Measurements from ENCODE around the gene TPRKB.
A peak's percentile ranks its signal among the peaks of the same experiment; 100 is the strongest.
"Not testable (repeated sequence)": the region's sequence is repeated elsewhere in the genome, so short reads cannot be mapped to it uniquely, and the experiment has no call there.

The TPRKB gene

DNA sequence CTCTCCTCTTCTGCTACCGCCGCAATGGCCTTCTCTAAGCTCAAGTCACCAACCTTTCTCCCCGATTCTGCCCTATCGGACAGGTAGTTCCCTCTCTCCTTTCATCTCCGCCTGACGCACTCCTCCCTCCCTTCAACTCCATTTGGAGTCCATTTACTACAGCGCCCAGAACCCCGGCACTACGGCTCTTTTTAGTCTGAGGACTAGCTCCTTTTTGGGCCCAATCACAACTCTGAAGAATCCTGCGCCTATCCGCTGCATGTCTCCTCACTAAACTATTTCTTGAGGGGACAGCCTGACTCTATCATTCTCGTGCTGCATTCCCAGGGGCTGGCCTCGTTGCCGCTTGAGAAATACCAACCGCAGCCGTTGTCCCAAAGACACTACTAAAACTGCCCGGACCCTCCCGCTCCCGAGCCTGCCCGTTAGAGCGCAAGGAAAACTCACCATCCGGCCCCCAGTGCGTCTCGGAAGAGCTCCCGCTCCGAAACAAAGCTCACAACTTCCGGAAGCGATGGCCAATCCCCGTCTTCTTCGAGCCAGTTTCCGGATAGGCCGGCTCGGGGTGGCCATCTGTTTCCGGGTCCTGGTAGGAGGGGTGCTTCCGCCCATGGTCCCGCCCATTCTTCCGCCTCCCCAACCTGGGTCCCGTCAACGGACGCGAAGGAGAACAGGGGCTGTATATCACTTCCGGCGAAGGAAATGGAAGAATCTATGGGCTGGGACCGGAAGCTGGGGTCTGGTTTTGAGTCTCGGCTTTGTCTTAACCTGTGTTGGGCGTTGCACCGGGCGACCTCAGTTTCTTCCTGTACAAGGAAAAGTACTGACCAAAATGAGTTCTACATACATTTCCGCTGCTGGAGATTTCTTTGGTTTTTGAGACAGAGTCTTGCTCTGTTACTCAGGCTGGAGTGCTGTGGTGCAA is at the start of gene TPRKB:
TPRKB (minus strand) TSS at position 491 of the 925 bp plus-strand sequence. CDS start 2,776 bp downstream, outside the sequence.
- peak; percentile 93 for DNase-seq (ENCODE audit: low spot score)
- FAIRE-seq: peak; percentile 79

DNA sequence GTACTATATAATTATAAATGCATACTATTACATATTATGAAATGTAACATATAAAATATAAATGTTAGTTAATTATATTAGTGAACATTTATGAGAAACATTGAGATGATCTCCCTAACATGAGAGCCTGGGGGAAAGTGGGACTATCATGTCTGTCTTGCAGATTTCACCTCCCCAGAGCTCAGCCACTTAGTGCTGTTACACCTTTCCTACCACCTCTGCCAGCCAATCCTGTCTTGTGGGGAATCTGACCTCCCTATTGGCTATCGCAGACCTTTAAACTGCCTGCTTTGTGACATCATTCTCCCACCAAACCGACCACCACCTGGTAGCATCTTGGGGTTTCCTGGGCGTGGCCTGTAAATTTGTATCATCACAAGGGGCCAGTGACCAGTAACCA is 46.7 kb upstream of the TPRKB start, which contains the start of gene C2orf78:
C2orf78 (plus strand) TSS at position 301 of the 400 bp plus-strand sequence. CDS start 127 bp downstream, outside the sequence.
- not testable (repeated sequence) for DNase-seq (ENCODE audit: low spot score); FAIRE-seq

DNA sequence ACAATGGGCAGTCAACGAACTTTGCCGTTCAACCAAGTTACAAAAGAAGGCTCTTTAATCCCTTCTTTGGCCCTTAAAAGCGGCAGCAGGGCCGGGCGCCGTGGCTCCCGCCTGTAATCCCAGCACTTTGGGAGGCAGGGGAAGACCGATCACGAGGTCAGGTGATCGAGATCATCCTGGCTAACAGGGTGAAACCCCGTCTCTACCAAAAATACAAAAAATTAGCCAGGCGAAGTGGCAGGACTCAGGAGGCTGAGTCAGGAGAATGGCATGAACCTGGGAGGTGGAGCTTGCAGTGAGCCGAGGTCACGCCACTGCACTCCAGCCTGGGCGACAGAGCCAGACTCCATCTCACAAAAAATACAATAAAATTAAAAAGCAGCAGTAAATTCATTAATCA is 46.3 kb upstream of the TPRKB start:
- not testable (repeated sequence) for FAIRE-seq
- DNase-seq (ENCODE audit: low spot score): peak; percentile 48

DNA sequence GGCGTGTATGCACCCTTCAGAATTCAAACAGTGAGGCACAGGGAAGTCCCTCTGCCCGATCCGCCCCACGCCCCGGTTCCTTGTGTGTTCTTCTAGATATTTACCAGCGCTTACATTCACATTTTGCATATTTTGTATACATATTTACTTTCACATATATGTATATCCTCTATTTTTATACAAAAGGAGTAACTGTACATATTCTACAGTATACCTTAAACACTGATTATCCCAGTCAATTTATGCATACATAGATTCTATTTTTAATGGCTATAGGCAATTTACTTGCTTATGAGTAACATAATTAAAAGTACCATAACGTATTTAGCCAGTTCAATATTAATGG is 43.1 kb upstream of the TPRKB start:
- FAIRE-seq (no peak), DNase-seq (ENCODE audit: low spot score) (no peak)

DNA sequence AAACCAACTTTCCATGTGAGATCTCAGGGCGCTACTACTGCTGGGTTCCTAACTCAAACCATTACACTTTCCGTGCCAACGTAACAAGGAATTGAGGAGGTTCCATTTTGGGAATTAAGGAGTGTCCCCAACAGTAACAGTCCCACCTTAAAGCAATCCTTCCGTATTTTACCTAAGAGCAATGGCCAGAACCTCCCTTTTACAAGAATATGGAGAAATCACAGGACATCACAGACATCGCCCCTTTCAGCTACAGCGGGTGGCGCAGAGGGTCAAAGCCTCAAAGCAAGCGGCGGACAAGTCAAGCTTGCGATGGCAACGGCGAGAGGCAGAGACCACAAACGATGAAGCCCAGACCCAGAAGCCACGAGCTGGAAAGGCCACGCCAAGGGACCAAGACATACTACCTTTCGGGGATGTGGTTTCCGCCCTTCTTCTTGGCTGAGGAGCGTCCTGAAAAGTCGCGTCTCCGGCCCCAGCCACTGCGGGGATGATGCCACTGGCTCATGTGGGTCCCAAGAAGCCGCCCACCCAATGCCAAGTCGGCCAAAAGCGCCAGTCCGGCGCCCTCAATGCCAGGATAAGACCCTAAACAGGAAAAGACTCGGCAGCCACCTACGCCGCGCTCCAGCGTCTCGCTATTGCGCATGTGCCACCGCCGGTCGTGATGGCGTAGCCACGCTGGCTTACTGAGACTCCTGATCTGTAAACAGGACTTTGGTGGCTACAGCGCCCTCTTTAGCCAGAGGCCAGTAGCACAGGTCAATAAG is 42.5 kb upstream of the TPRKB start, which contains the start of gene DUSP11:
DUSP11 (minus strand) TSS at position 637 of the 770 bp plus-strand sequence; CDS start at position 508, 129 bp downstream.
- FAIRE-seq (peak; percentile 75), DNase-seq (ENCODE audit: low spot score) (peak; percentile 87)

DNA sequence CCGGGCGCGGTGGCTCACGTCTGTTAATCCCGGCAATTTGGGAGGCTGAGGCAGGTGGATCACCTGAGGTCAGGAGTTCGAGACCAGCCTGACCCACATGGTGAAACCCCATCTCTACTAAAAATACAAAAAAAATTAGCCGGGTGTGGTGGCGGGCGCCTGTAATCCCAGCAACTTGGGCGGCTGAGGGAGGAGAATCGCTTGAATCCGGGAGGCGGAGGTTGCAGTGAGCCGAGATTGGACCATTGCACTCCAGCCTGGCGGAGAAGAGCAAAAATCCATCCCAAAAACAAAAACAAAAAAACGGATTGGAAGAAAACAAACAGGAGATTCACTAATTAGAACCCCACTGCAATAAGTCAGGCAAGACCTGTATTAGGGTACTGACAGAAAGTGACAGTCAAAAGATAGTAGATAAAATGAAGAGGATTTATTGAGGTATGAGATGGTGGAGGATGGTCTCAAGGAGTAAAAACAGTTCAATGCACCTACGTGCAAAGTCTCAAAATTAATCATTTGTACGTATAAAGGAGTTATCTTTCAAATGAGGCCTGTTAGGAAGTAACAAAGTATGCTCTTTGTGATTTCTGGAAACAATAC is 41.8 kb upstream of the TPRKB start:
- not testable (repeated sequence) for DNase-seq (ENCODE audit: low spot score); FAIRE-seq

DNA sequence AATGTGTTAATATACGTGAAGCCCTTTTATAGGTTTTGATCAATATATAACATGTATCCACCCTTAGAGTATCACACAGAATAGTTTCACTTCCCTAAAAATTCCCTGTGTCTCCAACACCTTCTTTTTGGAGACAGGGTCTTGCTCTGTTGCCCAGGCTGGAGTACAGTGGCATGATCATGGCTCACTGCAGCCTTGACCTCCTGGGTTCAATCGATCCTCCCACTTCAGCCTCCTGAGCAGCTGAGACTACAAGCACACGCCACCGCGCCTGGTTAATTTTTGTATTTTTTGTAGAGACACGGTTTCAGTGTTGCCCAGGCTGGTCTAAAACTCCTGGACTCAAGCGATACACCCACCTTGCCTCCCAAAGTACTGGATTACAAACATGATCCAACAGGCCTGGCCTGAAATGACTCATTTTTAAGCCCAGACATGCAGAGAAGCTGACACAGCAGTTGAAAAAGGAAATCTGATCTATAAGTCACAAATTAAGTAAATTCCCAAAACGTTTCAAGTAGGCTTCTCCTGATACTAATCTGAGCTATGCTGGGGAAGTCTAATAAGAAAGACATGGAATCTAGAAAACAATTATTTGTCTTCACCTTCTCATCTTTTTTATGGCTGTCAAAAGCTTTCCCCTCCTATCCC is 39.8 kb upstream of the TPRKB start:
- DNase-seq (ENCODE audit: low spot score): no peak
- no peak for FAIRE-seq

DNA sequence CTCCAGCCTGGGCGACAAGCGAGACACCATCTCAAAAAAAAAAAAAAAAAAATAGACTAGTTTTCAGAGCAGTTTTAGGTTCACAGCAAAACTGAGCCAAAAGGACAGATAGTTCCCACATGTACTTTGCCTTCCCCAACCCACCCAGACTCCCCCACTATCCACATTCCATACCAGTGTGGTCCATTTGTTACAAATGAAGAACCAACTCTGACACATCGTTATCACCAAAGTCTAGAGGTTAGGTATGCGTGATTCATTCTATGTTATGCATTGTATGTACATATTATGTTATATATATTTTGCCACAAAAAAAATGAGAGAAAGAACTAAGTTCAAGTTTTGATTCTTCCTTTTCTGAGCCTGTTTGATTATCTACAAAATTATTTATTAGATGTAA is 39.2 kb upstream of the TPRKB start:
- no peak for FAIRE-seq

DNA sequence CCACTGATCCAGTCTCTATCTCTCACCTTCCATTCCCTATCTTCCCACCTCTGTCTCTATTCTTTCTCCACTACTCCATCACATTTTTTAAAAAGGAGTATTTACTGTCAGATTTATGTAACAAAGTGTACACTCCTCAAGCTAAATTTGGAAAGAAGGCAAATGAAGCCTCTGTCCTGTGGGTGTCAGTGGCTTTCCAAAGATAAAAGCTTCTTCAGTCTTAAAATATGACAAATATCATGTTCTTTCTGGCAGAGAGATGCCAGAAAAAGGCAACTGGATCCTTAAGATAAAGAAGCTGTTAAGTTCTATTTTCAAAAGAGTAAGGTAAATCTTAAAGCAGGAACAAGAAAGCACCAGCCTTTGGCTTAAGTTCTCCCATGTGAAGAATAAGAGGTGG is 35.7 kb upstream of the TPRKB start:
- no peak for FAIRE-seq
- DNase-seq (ENCODE audit: low spot score): no peak

More for the DNA sequence above, 39.2 kb upstream of the TPRKB start:
- no peak for DNase-seq (ENCODE audit: low spot score)

DNA sequence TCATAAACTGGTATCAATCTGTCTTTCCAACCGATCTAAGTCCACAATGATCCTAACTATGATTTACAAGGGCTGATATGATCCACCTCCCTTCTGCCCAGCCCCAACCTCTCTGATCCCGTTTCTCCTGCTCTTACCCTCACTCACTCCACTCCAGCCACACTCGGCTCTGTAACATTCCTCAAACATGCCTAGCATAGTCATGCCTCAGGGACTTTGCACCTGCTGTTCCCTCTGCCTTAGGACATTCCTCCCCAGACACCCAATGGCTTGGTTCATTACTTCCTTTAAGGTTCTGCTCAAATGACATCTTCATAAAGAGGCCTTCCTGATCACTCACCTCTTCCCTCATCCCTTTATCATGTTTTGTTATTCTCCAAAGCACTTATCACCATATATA is 33.6 kb upstream of the TPRKB start:
- DNase-seq (ENCODE audit: low spot score) (no peak), FAIRE-seq (no peak)

DNA sequence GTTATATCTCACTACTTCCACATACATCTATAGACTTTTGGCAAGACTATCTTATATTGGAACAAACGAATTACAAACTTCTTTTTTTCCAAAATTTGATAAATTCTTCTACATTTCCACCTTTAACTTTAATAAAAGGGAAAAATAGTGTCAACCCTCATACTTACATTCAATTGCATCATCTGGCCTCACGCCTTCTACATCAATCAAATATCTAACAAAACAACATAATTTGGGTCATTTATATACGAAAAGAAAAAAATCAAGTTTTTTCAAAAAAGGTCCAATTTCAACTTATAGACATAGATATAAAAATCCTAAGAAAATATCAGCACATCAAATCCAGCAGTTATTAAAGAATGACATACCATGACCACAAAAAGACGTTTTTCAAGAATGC is 29.8 kb upstream of the TPRKB start:
- FAIRE-seq (no peak), DNase-seq (ENCODE audit: low spot score) (no peak)

DNA sequence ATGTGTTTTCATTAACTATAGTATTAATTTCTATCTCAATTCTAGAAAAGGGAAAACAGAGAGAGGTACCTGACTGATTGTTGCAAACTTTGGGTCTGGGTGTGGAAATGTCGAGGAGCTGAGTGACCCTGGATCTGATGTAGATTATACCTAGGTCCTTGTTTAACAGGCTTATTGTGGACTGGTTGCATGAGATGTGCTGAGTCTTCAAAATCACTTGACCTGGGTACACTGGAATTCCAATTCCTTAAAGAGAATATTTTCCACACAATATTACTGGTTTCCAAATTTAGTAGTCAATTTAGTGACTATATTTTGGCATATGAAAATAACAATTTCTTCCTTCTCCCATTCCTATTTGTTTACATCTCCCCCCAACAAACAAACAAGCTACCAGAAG is 29.2 kb upstream of the TPRKB start:
- DNase-seq (ENCODE audit: low spot score): no peak
- no peak for FAIRE-seq

DNA sequence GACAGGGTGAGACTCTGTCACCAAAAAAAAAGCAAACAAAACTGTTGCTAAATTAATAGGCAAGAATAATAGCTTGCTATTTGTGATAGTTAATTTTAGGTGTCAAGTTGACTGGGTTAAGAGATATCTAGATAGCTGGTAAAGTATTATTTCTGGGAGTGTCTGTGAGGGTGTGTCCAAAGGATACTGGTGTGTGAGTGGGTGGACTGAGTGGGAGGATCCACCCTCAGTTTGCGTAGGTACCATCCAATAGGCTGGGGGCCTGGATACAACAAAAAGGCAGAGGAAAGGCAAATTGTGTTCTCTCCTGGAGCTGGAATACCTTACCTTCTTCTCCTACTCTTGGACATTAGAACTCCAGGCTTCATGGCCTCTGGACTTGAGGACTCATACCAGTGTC is 27.8 kb upstream of the TPRKB start:
- DNase-seq (ENCODE audit: low spot score) (no peak), FAIRE-seq (no peak)

DNA sequence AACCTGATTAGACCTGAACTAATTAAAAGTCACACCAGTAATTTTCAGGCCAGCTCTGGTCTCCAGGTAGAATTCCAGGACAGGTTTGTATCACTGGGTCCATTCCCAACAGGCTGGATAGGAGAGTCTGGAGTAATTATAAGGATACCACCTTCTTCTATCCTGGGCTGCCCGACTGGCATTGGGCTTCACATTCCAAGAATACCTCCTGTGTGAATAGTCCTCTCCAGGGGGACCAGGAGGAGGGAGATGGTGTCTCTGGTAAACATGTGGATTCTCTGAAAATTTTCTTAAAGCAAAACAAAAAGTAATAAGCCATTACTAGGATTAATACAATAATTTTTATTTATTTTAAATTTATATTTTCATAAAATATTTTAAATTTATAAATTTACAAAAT is 25.4 kb upstream of the TPRKB start:
- FAIRE-seq (no peak), DNase-seq (ENCODE audit: low spot score) (no peak)

DNA sequence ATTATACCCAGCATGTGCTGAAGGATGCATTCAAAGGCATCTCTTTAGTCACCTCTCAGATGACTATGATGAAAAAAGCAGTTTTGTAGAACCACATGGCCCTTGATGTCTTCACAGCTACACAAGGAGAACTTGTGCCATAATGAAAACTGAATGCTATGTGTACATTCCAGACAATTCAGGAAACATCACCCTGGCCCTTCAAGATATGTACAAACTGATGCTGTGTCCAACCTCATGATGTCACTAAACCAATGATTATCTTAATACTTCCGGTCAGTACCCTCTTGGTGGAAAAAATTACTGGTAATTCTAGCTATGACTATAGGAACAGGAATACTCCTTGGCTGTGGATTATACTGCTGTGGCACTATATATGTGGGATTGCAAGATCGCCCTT is 22.8 kb upstream of the TPRKB start:
- FAIRE-seq (no peak), DNase-seq (ENCODE audit: low spot score) (no peak)

DNA sequence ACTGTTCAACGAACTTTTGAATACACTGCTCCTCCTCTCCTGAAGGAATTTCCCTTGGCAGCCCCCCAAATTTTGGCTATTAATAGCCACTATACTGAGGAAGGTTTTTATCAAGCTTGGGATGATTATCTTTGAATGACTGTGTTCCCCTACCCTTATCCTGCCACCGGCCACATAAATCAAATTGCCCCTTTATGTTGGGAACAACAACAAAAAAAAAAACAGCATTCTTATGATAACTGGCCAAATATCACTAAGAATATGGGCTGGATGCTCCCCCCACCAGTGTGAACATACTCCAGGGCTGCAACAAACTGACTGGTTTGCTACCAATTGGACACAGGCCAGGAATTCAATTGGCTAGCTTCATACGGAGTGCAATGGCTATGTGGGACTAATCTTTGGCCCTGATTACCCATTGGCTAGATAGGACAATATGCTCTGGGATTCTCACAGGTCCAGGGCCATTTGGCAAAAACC is 22.2 kb upstream of the TPRKB start:
- FAIRE-seq (no peak), DNase-seq (ENCODE audit: low spot score) (no peak)

DNA sequence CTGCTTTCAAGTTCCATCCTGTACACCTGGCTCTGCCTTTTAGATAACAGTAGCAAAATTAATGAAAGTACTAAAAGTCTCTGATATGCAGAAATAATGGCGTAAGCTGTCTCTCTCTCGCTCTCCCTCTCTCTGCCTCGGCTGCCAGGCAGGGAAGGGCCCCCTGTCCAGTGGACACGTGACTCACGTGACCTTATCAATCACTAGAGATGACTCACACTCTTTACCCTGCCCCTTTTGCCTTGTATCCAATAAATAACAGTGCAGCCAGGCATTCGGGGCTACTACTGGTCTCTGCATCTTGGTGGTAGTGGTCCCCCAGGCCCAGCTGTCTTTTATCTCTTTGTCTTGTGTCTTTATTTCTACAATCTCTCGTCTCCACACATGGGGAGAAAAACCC is 17.2 kb upstream of the TPRKB start:
- FAIRE-seq; DNase-seq (ENCODE audit: low spot score): not testable (repeated sequence)

DNA sequence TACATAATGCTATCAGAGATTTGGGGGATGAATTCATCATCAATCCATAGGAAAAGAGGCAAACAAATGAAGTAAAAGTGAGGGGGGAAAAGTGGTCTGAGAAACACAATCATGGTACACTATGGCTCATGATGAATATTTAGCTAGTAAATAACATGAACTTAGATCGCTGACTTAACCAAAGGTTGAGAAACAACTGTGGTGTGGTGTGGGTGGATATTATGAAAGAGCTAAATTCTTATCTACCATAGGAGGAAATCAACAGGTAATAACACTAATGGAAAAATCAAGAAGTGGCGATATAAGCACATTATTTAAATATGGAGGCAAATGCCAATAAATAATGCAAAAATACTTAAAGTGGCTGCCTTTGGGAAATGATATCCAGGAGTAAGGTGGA is 12.2 kb upstream of the TPRKB start:
- FAIRE-seq (no peak), DNase-seq (ENCODE audit: low spot score) (no peak)

DNA sequence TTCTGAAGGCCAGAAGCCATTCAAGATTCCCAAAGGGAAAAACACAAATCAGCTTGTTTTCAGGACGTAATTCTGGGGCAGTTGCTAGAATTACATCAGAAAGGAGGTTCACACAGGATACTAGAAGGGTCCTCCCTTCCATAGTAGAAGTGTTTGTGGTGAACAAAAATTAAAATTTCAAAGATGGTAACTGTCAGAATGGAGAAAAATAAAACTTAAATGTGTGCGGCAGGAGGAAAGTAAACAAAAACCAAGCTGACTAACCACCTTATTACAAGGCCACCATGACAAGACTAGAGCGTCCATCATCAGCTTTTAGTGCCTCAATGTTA is 9.7 kb upstream of the TPRKB start:
- no peak for FAIRE-seq

DNA sequence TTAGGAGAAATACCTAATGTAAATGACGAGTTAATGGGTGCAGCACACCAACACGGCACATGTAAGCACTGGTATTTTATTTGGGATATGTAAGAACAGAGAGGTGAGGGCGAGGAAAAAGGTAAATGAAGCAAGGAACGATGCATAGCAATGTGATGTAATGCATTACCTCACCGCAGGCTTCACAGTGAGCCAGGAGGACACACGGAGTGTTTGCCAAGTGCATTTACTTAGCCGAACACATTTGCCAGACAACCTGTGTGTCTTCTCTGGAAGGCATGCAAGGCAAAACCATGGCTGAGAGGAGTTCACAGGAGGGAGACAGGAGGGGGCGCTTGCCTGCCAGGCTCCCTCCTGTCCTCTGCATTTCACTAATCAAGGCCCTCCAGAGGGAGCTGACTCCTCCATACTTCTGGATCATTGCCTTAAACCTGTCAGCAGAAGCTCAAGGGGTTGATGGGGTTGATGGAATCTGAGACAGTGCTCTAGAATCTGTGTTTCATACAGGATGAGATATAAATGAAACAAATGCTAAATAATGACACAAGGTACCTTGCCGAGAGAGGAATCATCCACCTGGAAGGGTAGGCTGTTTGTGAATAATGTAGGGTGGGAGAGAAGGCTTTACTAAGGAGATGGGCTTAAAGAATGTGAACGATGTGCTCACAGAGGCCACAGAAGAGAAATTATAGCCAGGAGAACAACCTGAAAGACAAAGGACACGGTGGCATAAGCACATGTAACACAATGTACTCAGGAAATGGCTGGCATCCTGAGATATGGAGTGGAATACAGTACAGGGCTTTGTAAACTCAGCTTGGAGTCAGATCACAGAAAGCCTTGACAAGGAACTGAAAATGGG is 9.1 kb upstream of the TPRKB start:
- DNase-seq (ENCODE audit: low spot score) (no peak), FAIRE-seq (no peak)

More for the DNA sequence above, 9.7 kb upstream of the TPRKB start:
- DNase-seq (ENCODE audit: low spot score): no peak

Data from RCC 7860 (cell line).